ENCODE results near the gene NAA16. TPM values are rescaled to one million over a fixed set of nuclear protein-coding genes. Genes with fewer than 3 reads are reported as not detected.

NAA16 gene
- total and polyA plus RNA-seq, 2 of the 4 experiments (the other 2 are of a cell fraction) = 6.6 to 8.8 TPM

GRCh38 chr13:41416276-41416675, 105.2 kb downstream of the NAA16 start:
- no peak overlapping the region for H3K14ac ChIP-seq (replicated peaks; ENCODE audit: low read depth, low read length)
- no peak overlapping the region for H2BK20ac ChIP-seq (ENCODE audit: low read depth, low read length)
- no peak overlapping the region for H3K4me2 ChIP-seq (ENCODE audit: low read depth, low read length)
- H3K9ac ChIP-seq (ENCODE audit: low read depth, low read length) = no peak overlapping the region
- peaks cover 6% of the 10 kb centered on the region for H3K9me3 ChIP-seq (ENCODE audit: control insufficient read depth, insufficient read depth, low read length)
- dilution Hi-C loops (cut with HindIII; ENCODE audit: low sequenced_read_pairs, unreplicated experiment) (no loop called here), intact Hi-C loops (cut with micrococcal nuclease) (no loop called here), in situ Hi-C loops (cut with MboI; ENCODE audit: low sequenced_read_pairs) (no loop called here)
- H2AK5ac ChIP-seq (ENCODE audit: low read depth, low read length) = no peak overlapping the region
- CTCF ChIA-PET = interaction anchor here (1.6 kb wide), 1 partner anchor 11 kb away, joined by 3 read pairs; no protein-coding TSS in a partner anchor
- H2AK9ac ChIP-seq (replicated peaks; ENCODE audit: low read depth, low read length, poor library complexity) = no peak overlapping the region
- no peak overlapping the region for H3K56ac ChIP-seq (ENCODE audit: extremely low read depth, insufficient read depth, low read length)
- DNase-seq (peak; percentile 43), ATAC-seq (ENCODE audit: low read depth) (no peak)
- H2BK5ac ChIP-seq (ENCODE audit: low read depth, low read length, poor library complexity, severe bottlenecking) = no peak overlapping the region
- no peak overlapping the region for H3K4ac ChIP-seq (ENCODE audit: low read depth, low read length)
- peaks cover 2% of the 10 kb centered on the region for H3K4me1 ChIP-seq (ENCODE audit: control insufficient read depth, insufficient read depth, low read length)
- H4K5ac ChIP-seq (ENCODE audit: low read depth, low read length) = no peak overlapping the region
- H3K23ac ChIP-seq (ENCODE audit: low read depth, low read length) = no peak overlapping the region
- H4K20me1 ChIP-seq (ENCODE audit: insufficient read depth, low read length) = no peaks in the 10 kb centered on the region
- H4K91ac ChIP-seq (ENCODE audit: insufficient read depth, low read depth, low read length) = no peak overlapping the region
- 0% methylated on average over 1 of the region's 3 CpGs; no CpG with 5 or more reads in 1 of the 2 experiments for WGBS, 2 experiments (ENCODE audit: extremely low coverage in 2 of 2, insufficient read length in 1 of 2)
- BruUV-seq (replicated peaks) = no TSS peak
- POLR2A ChIA-PET (ENCODE audit: unreplicated experiment) = no interaction called here
- no peak overlapping the region for H4K8ac ChIP-seq (ENCODE audit: low read depth in 2 of 2, low read length in 2 of 2)
- no peaks in the 10 kb centered on the region for H3K9me1 ChIP-seq (ENCODE audit: insufficient read depth, low read length)
- no peak overlapping the region for H2BK120ac ChIP-seq (ENCODE audit: low read depth, low read length)
- TF ChIP-seq RAD21 (IDR thresholded peaks at IDR 0.05; ENCODE audit: low read length) = no peak
- no peak for TF ChIP-seq POLR2A (IDR thresholded peaks at IDR 0.05; ENCODE audit: low read depth, low read length)
- no peak for TF ChIP-seq RCOR1 (IDR thresholded peaks at IDR 0.05; ENCODE audit: insufficient replicate concordance, low read length)
- TF ChIP-seq MAZ (IDR thresholded peaks at IDR 0.05; ENCODE audit: borderline replicate concordance, low read depth, low read length) = no peak
- no peak for TF ChIP-seq FOS (IDR thresholded peaks at IDR 0.05; ENCODE audit: low read depth, low read length)
- TF ChIP-seq RFX5 (IDR thresholded peaks at IDR 0.05; ENCODE audit: low read depth, low read length) = no peak
- no peak for TF ChIP-seq BHLHE40 (IDR thresholded peaks at IDR 0.05; ENCODE audit: low read depth, low read length)
- no peak for TF ChIP-seq SMC3 (IDR thresholded peaks at IDR 0.05; ENCODE audit: low read depth, low read length)
- TF ChIP-seq NFE2L2 (IDR thresholded peaks at IDR 0.05; ENCODE audit: low read depth, low read length) = no peak
- no peak for TF ChIP-seq MAFK (IDR thresholded peaks at IDR 0.05; ENCODE audit: low read depth, low read length)
- TF ChIP-seq, protein P1, sequence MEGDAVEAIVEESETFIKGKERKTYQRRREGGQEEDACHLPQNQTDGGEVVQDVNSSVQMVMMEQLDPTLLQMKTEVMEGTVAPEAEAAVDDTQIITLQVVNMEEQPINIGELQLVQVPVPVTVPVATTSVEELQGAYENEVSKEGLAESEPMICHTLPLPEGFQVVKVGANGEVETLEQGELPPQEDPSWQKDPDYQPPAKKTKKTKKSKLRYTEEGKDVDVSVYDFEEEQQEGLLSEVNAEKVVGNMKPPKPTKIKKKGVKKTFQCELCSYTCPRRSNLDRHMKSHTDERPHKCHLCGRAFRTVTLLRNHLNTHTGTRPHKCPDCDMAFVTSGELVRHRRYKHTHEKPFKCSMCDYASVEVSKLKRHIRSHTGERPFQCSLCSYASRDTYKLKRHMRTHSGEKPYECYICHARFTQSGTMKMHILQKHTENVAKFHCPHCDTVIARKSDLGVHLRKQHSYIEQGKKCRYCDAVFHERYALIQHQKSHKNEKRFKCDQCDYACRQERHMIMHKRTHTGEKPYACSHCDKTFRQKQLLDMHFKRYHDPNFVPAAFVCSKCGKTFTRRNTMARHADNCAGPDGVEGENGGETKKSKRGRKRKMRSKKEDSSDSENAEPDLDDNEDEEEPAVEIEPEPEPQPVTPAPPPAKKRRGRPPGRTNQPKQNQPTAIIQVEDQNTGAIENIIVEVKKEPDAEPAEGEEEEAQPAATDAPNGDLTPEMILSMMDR (conservative IDR thresholded peaks at IDR 0.05; ENCODE audit: low read depth, low read length) = no peak
- H2BK15ac ChIP-seq (ENCODE audit: low read depth, low read length) = no peak overlapping the region
- H3K27ac ChIP-seq (ENCODE audit: insufficient read depth, low read length) = no peak overlapping the region
- H3K4me3 ChIP-seq (ENCODE audit: insufficient read depth, low read depth, low read length) = no peak overlapping the region
- H2AFZ ChIP-seq (replicated peaks; ENCODE audit: low read length, poor library complexity) = no peak overlapping the region
- H3K36me3 ChIP-seq (ENCODE audit: control insufficient read depth, insufficient read depth, low read length) = no peaks in the 10 kb centered on the region
- peaks cover 2% of the 10 kb centered on the region; the same call in 1 of the 2 replicates for H3K27me3 ChIP-seq (ENCODE audit: control insufficient read depth, insufficient read depth, low read length)
- H3K79me1 ChIP-seq (ENCODE audit: low read depth in 1 of 2, low read length in 2 of 2) = no peaks in the 10 kb centered on the region
- H3K18ac ChIP-seq (ENCODE audit: low read depth, low read length) = no peak overlapping the region

All from IMR-90 (cell line).